ENCODE data around the gene AEN.

Gene AEN

GRCh38 chr15:88620995-88621772 lies at the start of gene AEN:
Gene AEN (plus strand): TSS chr15:88621340. CDS start chr15:88626210, 4,870 bp downstream.
- peak; percentile 92 to 93 for DNase-seq (ENCODE audit: low read depth in 2 of 2)

- DNase-seq (ENCODE audit: low read depth in 2 of 2), result no peak
Measured at GRCh38 chr15:88571852-88572259, 49.3 kb upstream of the AEN start.

- no peak for DNase-seq (ENCODE audit: low read depth in 2 of 2)
Measured at GRCh38 chr15:88574077-88574476, 47.1 kb upstream of the AEN start.

GRCh38 chr15:88574655-88575054 lies 46.5 kb upstream of the AEN start:
- DNase-seq (ENCODE audit: low read depth in 2 of 2), result no peak

GRCh38 chr15:88579322-88579721 lies 41.8 kb upstream of the AEN start:
- no peak for DNase-seq (ENCODE audit: low read depth in 2 of 2)

- DNase-seq (ENCODE audit: low read depth in 2 of 2), result no peak
Measured at GRCh38 chr15:88580532-88580931, 40.6 kb upstream of the AEN start.

- no peak for DNase-seq (ENCODE audit: low read depth in 2 of 2)
Measured at GRCh38 chr15:88586401-88587162, 34.6 kb upstream of the AEN start.

- DNase-seq (ENCODE audit: low read depth in 2 of 2), result no peak
Measured at GRCh38 chr15:88590759-88591158, 30.4 kb upstream of the AEN start.

- DNase-seq (ENCODE audit: low read depth in 2 of 2), result no peak
Measured at GRCh38 chr15:88591384-88591783, 29.8 kb upstream of the AEN start.

- no peak for DNase-seq (ENCODE audit: low read depth in 2 of 2)
Measured at GRCh38 chr15:88603885-88604284, 17.3 kb upstream of the AEN start.

- DNase-seq (ENCODE audit: low read depth in 2 of 2), result no peak
Measured at GRCh38 chr15:88604381-88605188, 16.6 kb upstream of the AEN start.

- no peak for DNase-seq (ENCODE audit: low read depth in 2 of 2)
Measured at GRCh38 chr15:88605189-88606069, 15.7 kb upstream of the AEN start.

- DNase-seq (ENCODE audit: low read depth in 2 of 2), result no peak
Measured at GRCh38 chr15:88606070-88606794, 14.9 kb upstream of the AEN start.

GRCh38 chr15:88607951-88608350 lies 13.2 kb upstream of the AEN start:
- DNase-seq (ENCODE audit: low read depth in 2 of 2), result no peak

GRCh38 chr15:88608607-88609181 lies 12.4 kb upstream of the AEN start:
- DNase-seq (ENCODE audit: low read depth in 2 of 2), result no peak

- DNase-seq (ENCODE audit: low read depth in 2 of 2), result no peak
Measured at GRCh38 chr15:88609344-88610090, 11.6 kb upstream of the AEN start.

- DNase-seq (ENCODE audit: low read depth in 2 of 2), result no peak
Measured at GRCh38 chr15:88610701-88611231, 10.4 kb upstream of the AEN start.

GRCh38 chr15:88612186-88612796 lies 8.8 kb upstream of the AEN start:
- no peak for DNase-seq (ENCODE audit: low read depth in 2 of 2)
